ENCODE measurements around the gene PRKACB.
"Not testable (repeated sequence)": the region's sequence is repeated elsewhere in the genome, so short reads cannot be mapped to it uniquely, and the experiment has no call there.

PRKACB gene

GRCh38 chr1:84217239-84217638 is 73.2 kb downstream of the PRKACB start:
- intact Hi-C loops (cut with DNase I; ENCODE audit: low total_unique reads): loop anchor here (5.0 kb wide), 1 partner anchor 300 kb away; no protein-coding TSS in a partner anchor
- no peaks in the 10 kb centered on the region for H3K27me3 ChIP-seq
- H3K4me1 ChIP-seq: no peaks in the 10 kb centered on the region
- no peak overlapping the region for H3K27ac ChIP-seq
- peaks cover 6 to 9% (median 9%) of the 10 kb centered on the region in 3 donors for H3K36me3 ChIP-seq
- peaks cover 0 to 9% (median 0%) of the 10 kb centered on the region in 3 donors for H3K9me3 ChIP-seq
- DNase-seq: no peak
- TF ChIP-seq, protein P1, sequence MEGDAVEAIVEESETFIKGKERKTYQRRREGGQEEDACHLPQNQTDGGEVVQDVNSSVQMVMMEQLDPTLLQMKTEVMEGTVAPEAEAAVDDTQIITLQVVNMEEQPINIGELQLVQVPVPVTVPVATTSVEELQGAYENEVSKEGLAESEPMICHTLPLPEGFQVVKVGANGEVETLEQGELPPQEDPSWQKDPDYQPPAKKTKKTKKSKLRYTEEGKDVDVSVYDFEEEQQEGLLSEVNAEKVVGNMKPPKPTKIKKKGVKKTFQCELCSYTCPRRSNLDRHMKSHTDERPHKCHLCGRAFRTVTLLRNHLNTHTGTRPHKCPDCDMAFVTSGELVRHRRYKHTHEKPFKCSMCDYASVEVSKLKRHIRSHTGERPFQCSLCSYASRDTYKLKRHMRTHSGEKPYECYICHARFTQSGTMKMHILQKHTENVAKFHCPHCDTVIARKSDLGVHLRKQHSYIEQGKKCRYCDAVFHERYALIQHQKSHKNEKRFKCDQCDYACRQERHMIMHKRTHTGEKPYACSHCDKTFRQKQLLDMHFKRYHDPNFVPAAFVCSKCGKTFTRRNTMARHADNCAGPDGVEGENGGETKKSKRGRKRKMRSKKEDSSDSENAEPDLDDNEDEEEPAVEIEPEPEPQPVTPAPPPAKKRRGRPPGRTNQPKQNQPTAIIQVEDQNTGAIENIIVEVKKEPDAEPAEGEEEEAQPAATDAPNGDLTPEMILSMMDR (IDR thresholded peaks at IDR 0.05): no peak
- no peak overlapping the region for H3K4me3 ChIP-seq

DNA sequence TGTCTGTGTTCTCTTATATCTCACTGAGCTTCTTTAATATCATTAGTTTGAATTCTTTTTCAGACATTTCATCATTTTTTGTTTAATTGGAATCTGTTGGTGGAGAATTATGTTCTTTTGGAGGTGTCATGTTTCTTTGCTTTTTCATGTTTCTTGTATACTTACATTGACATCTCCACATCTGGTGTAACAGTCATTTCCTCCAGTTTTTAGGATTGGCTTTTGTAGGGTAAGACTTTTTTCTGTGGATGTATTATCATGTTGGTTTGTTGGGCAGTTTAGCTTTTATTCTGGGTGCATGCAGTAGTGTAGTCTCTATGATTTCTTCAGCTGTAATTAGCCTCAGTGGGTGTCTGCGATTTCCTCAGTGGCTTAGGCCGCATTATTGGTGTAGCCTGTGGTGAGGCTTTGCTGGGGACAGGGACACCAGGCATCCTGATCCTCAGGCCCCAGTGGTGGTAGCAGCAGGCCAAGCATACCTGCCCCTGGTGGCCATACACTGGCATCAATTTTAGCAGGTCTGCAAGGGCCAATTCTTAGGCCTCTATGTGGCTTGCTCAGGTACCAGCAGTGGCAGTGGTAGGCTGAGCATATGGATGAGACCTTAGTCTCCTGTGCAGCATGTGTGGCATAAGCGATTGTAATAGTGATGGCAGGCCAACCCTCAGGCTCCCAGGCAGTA is 79.8 kb downstream of the PRKACB start:
- TF ChIP-seq, protein P1 (IDR thresholded peaks at IDR 0.05): no peak
- no peak overlapping the region for H3K4me3 ChIP-seq
- no peak for DNase-seq
- no peak overlapping the region for H3K27ac ChIP-seq
- H3K36me3 ChIP-seq: peaks cover 6 to 9% (median 9%) of the 10 kb centered on the region in 3 donors
- H3K4me1 ChIP-seq: no peaks in the 10 kb centered on the region
- H3K27me3 ChIP-seq: no peaks in the 10 kb centered on the region
- H3K9me3 ChIP-seq: peaks cover 0 to 15% (median 4%) of the 10 kb centered on the region in 3 donors
- intact Hi-C loops (cut with DNase I; ENCODE audit: low total_unique reads): no loop called here

- DNase-seq: no peak
- TF ChIP-seq, protein P1 (IDR thresholded peaks at IDR 0.05): no peak
- Histone ChIP-seq H3K27ac (no peak overlapping the region), H3K36me3 (peaks cover 0 to 1% (median 0%) of the 10 kb centered on the region in 3 donors), H3K4me3 (no peak overlapping the region), H3K4me1 (no peaks in the 10 kb centered on the region), H3K27me3 (no peaks in the 10 kb centered on the region), H3K9me3 (peaks cover 0 to 7% (median 4%) of the 10 kb centered on the region in 3 donors)
- intact Hi-C loops (cut with DNase I; ENCODE audit: low total_unique reads): no loop called here
Measured at GRCh38 chr1:84224905-84225304, 80.8 kb downstream of the PRKACB start.

DNA sequence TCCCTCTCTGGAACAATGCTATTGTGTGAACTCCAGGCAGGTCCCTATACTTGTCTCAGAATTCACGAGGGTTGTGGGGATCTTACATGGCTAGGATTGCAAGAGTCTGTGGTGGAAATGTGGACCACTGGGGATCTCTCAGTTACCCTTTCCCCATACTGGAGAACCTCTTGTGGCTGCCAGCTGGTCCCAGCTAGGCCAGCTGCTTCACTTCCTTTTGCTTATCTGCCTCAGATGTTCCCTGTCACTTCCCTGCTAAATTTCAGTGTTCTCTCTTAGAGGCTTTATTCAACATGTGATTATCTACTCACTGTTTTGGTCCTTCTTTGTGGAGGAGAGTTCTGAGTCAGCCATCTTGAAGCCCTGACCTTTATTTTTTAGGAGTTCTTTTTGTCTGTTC is 81.6 kb downstream of the PRKACB start:
- Histone ChIP-seq H3K4me3 (no peak overlapping the region), H3K27me3 (no peaks in the 10 kb centered on the region), H3K9me3 (peaks cover 0 to 7% (median 4%) of the 10 kb centered on the region in 3 donors), H3K36me3 (no peaks in the 10 kb centered on the region), H3K27ac (no peak overlapping the region), H3K4me1 (no peaks in the 10 kb centered on the region)
- DNase-seq: no peak
- TF ChIP-seq, protein P1 (IDR thresholded peaks at IDR 0.05): no peak
- intact Hi-C loops (cut with DNase I; ENCODE audit: low total_unique reads): no loop called here

DNA sequence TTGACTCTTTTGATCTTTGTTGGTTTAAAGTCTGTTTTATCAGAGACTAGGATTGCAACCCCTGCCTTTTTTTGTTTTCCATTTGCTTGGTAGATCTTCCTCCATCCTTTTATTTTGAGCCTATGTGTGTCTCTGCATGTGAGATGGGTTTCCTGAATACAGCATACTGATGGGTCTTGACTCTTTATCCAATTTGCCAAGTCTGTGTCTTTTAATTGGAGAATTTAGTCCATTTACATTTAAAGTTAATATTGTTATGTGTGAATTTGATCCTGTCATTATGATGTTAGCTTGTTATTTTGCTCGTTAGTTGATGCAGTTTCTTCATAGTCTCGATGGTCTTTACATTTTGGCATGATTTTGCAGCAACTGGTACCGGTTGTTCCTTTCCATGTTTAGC is 88.6 kb downstream of the PRKACB start:
- H3K27me3 ChIP-seq; H3K4me1 ChIP-seq; intact Hi-C loops (cut with DNase I; ENCODE audit: low total_unique reads); H3K4me3 ChIP-seq; H3K27ac ChIP-seq; H3K9me3 ChIP-seq; DNase-seq: not testable (repeated sequence)
- H3K36me3 ChIP-seq: peaks cover 8 to 12% (median 10%) of the 10 kb centered on the region in 3 donors

DNA sequence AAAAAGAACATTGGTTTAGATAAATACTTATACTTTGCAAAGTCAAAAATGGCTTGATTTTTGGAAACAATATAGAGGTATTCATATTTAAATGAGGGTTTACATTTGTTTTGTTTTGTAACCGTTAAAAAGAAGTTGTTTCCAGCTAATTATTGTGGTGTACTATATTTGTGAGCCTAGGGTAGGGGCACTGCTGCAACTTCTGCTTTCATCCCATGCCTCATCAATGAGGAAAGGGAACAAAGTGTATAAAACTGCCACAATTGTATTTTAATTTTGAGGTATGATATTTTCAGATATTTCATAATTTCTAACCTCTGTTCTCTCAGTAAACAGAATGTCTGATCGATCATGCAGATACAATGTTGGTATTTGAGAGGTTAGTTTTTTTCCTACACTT is 92.2 kb downstream of the PRKACB start:
- intact Hi-C loops (cut with DNase I; ENCODE audit: low total_unique reads): no loop called here

More for the DNA sequence above, 92.2 kb downstream of the PRKACB start:
- no peak for DNase-seq
- H3K27me3 ChIP-seq: no peaks in the 10 kb centered on the region
- H3K4me1 ChIP-seq: no peaks in the 10 kb centered on the region
- no peaks in the 10 kb centered on the region for H3K9me3 ChIP-seq
- H3K27ac ChIP-seq: no peak overlapping the region
- TF ChIP-seq, protein P1 (IDR thresholded peaks at IDR 0.05): no peak
- no peak overlapping the region for H3K4me3 ChIP-seq
- H3K36me3 ChIP-seq: peaks cover 20 to 24% (median 22%) of the 10 kb centered on the region in 3 donors
